C4-2B (cell line): Measurements from ENCODE around the gene TRIM32.
"Not testable (repeated sequence)": the region's sequence is repeated elsewhere in the genome, so short reads cannot be mapped to it uniquely, and the experiment has no call there.

ENCODE experiments used
- H3K27ac ChIP-seq: fragments of 450-650 bp; 2 replicates; pipeline ENCODE4 v1.5.1; 2017
- CTCF ChIP-seq: fragments of 450-650 bp; conservative IDR thresholded peaks from 2 replicates; pipeline ENCODE4 v1.5.1; 2017; ENCODE audit warnings: mild to moderate bottlenecking
- ZFX ChIP-seq: fragments of 450-650 bp; IDR thresholded peaks from 2 replicates; pipeline ENCODE4 v1.6.1; 2017

Gene TRIM32

DNA sequence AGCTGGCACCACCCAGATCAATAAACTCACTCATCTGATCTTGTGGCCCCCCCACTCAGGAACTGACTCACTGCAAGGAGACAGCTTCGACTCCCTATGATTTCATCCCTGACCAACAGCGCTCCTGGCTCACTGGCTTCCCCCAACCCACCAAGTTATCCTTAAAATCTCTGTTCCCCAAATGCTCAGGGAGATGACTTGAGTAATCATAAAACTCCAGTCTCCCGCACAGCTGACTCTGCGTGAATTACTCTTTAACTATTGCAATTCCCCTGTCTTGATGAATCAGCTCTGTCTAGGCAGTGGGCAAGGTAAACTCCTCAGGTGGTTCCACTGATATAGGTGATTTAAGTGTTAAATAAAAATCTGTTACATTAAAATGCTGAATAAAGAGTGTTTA, 1.9 kb upstream of the TRIM32 start:
- TF ChIP-seq ZFX: no peak
- H3K27ac ChIP-seq: no peak overlapping the region

GRCh38 chr9:116686135-116686534, 970 bp upstream of the TRIM32 start:
- peak overlapping the region; percentile 77 for H3K27ac ChIP-seq
- TF ChIP-seq ZFX (no peak), CTCF (no peak)

DNA sequence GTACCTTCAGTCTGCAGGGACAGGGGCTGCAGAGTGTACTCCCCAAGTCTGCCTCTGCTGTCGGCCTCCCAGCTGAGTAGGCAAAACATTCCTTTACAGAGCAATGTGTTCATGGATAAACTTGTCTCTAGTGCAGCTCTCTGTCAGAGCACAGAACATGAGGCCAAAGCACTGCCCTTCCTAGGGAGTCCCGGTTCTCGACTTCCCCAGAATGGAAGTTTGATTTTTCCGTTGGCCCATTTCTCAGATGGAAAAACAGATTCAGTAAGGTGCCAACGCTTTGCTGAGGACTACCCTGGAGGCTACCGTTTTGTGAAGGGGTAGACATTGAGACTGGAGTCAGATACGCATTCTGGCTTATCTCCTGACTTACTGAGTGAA, 422 bp upstream of the TRIM32 start:
- H3K27ac ChIP-seq: peak overlapping the region; percentile 77
- no peak for TF ChIP-seq ZFX
- no peak for TF ChIP-seq CTCF

- TF ChIP-seq CTCF: no peak
- no peak for TF ChIP-seq ZFX
- peak overlapping the region; percentile 77 for H3K27ac ChIP-seq
Measured at GRCh38 chr9:116687754-116688135, 640 bp downstream of the TRIM32 start.

GRCh38 chr9:116688806-116689485, 1.8 kb downstream of the TRIM32 start:
- TF ChIP-seq ZFX (no peak), CTCF (no peak)
- H3K27ac ChIP-seq: no peak overlapping the region

- TF ChIP-seq CTCF: no peak
- TF ChIP-seq ZFX: no peak
- H3K27ac ChIP-seq: no peak overlapping the region
Measured at GRCh38 chr9:116689486-116690032, 2.5 kb downstream of the TRIM32 start.

- H3K27ac ChIP-seq: not testable (repeated sequence)
Measured at GRCh38 chr9:116690805-116691204, 3.7 kb downstream of the TRIM32 start.

GRCh38 chr9:116691607-116692006, 4.5 kb downstream of the TRIM32 start:
- TF ChIP-seq ZFX (no peak), CTCF (no peak)
- no peak overlapping the region for H3K27ac ChIP-seq

DNA sequence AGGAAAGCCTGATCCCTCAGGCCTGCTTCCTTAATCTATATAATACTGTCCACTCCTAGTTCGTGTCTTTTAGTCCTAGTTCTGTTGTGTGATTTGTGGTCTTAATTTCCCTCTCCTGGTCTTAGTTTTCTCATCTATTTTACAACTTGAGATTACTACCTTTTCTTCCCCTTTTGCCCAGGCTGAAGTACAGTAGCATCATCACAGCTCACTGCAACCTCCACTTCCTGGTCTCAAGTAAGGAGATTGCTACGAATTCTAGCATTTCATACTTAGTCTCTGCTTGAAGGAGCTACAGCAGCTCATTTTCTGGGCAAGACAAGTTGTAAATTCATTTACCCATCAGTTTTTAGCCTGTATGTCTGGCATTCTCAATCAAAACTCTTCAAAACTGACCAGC, 5.5 kb downstream of the TRIM32 start:
- TF ChIP-seq ZFX: no peak
- no peak for TF ChIP-seq CTCF
- H3K27ac ChIP-seq: no peak overlapping the region
